Caco-2 (cell line): ENCODE data around the gene TAF8. TPM values are rescaled to one million over a fixed set of nuclear protein-coding genes. Genes with fewer than 3 reads are reported as not detected.

ENCODE experiments used
- BruUV-seq: library from RNA; stranded (reverse); fragments of 400-500 nt; replicated peaks from 2 replicates; lab custom pipeline; 2021; lab: Mats Ljungman, UMichigan
- CTCF ChIA-PET: fragments of 300-600 bp; sonication (Branson Sonifier 250); formaldehyde crosslinking; loops from one replicate; lab custom pipeline; 2022; ENCODE audit warnings: antibody characterized with exemption; lab: Charles Lee
- POLR2A ChIA-PET: fragments of 300-600 bp; sonication (Branson Sonifier 250); formaldehyde crosslinking; loops from one replicate; lab custom pipeline; 2022; ENCODE audit warnings: antibody characterized with exemption; lab: Charles Lee
- DNase-seq, 2 experiments: peaks; one replicate each; pipeline versions ENCODE4 v3.0.0 to v3.0.0-alpha.2; 2020 to 2022
- H3K27me3 ChIP-seq: replicated peaks from 2 replicates; pipeline ENCODE4 v1.6.0; 2011; ENCODE audit warnings: low read length; ENCODE audit not compliant: control insufficient read depth, insufficient read depth
- H3K36me3 ChIP-seq: 2 replicates; pipeline ENCODE4 v1.5.1; 2011; ENCODE audit warnings: low read length; ENCODE audit not compliant: control insufficient read depth, insufficient read depth
- H3K4me1 ChIP-seq: fragments of 250-450 bp; sonication (Bioruptor Pico); 2 replicates; pipeline ENCODE4 v1.5.1; 2020; ENCODE audit warnings: mild to moderate bottlenecking
- H3K4me3 ChIP-seq: 2 replicates; pipeline ENCODE4 v1.5.1; 2011; ENCODE audit warnings: low read depth, mild to moderate bottlenecking, control low read depth, low read length
- H3K9me3 ChIP-seq: fragments of 250-450 bp; sonication (Bioruptor Pico); 2 replicates; pipeline ENCODE4 v1.5.1; 2020; ENCODE audit warnings: mild to moderate bottlenecking, moderate library complexity
- H3K27ac Mint-ChIP-seq: one replicate; pipeline ENCODE4 v1.8.0; 2022; ENCODE audit warnings: mixed read lengths; ENCODE audit not compliant: unreplicated experiment
- H3K27me3 Mint-ChIP-seq: one replicate; pipeline ENCODE4 v1.8.0; 2022; ENCODE audit warnings: mixed read lengths; ENCODE audit not compliant: insufficient read depth, unreplicated experiment
- H3K36me3 Mint-ChIP-seq: one replicate; pipeline ENCODE4 v1.8.0; 2022; ENCODE audit warnings: mild to moderate bottlenecking, mixed read lengths; ENCODE audit not compliant: insufficient read depth, unreplicated experiment
- H3K4me1 Mint-ChIP-seq: one replicate; pipeline ENCODE4 v1.8.0; 2022; ENCODE audit warnings: low read depth, mixed read lengths; ENCODE audit not compliant: unreplicated experiment
- H3K4me3 Mint-ChIP-seq: one replicate; pipeline ENCODE4 v1.8.0; 2022; ENCODE audit warnings: mild to moderate bottlenecking, moderate library complexity, mixed read lengths; ENCODE audit not compliant: unreplicated experiment
- H3K9me3 Mint-ChIP-seq: one replicate; pipeline ENCODE4 v1.8.0; 2022; ENCODE audit warnings: mixed read lengths; ENCODE audit not compliant: unreplicated experiment
- CTCF ChIP-seq, 2 experiments: fragments of 200-600 bp in 1 of 2; IDR thresholded peaks; 1 replicate in 1 of 2; 2 replicates in 1 of 2; pipeline versions ENCODE4 v1.5.1 to v1.8.0; 2011 to 2022; ENCODE audit warnings: antibody characterized with exemption in 1 of 2, control low read depth in 1 of 2, inconsistent platforms in 1 of 2, low read depth in 1 of 2, low read length in 1 of 2, mild to moderate bottlenecking in 1 of 2, moderate library complexity in 1 of 2; ENCODE audit not compliant: insufficient read depth in 1 of 2, severe bottlenecking in 1 of 2, unreplicated experiment in 1 of 2
- intact Hi-C: fragments of 100-400 bp; cut with micrococcal nuclease; formaldehyde crosslinking; loops from one replicate; pipeline ENCODE4 v1.10.0; 2022; ENCODE audit not compliant: unreplicated experiment
- total RNA-seq: library from RNA; stranded (reverse); gene quantifications from 2 replicates; pipeline ENCODE4 v1.2.3, GENCODE V29; 2022

Gene TAF8
- total RNA-seq, 1 experiment from 2014 or later, result 37.7 TPM

- intact Hi-C loops, result no loop called here
- no TSS peak for BruUV-seq
Measured at GRCh38 chr6:42108071-42108470, 57.7 kb downstream of the TAF8 start.

GRCh38 chr6:42110683-42111082 lies 60.4 kb downstream of the TAF8 start:
- no peak for DNase-seq
- intact Hi-C loops, result no loop called here
- Histone ChIP-seq H3K4me3 (no peak overlapping the region), H3K4me1 (peaks cover 12% of the 10 kb centered on the region; the same call in 1 of the 2 replicates), H3K9me3 (no peaks in the 10 kb centered on the region), H3K36me3 (peaks cover 2% of the 10 kb centered on the region; the same call in 1 of the 2 replicates), H3K27me3 (no peaks in the 10 kb centered on the region)
- CTCF ChIA-PET, result no interaction called here
- Mint-ChIP-seq H3K36me3 (peaks cover 56% of the 10 kb centered on the region), H3K27me3 (no peaks in the 10 kb centered on the region), H3K4me3 (no peak overlapping the region), H3K9me3 (no peaks in the 10 kb centered on the region), H3K27ac (no peak overlapping the region), H3K4me1 (no peaks in the 10 kb centered on the region)
- no TSS peak for BruUV-seq
- no peak for TF ChIP-seq CTCF (IDR thresholded peaks at IDR 0.05; ENCODE audit: insufficient read depth in 1 of 2, low read depth in 1 of 2, low read length in 1 of 2, severe bottlenecking in 1 of 2, unreplicated experiment in 1 of 2)
- POLR2A ChIA-PET, result no interaction called here

More at GRCh38 chr6:42108071-42108470, 57.7 kb downstream of the TAF8 start:
- Histone ChIP-seq H3K4me3 (no peak overlapping the region), H3K9me3 (no peaks in the 10 kb centered on the region), H3K4me1 (no peaks in the 10 kb centered on the region), H3K27me3 (no peaks in the 10 kb centered on the region), H3K36me3 (peaks cover 2% of the 10 kb centered on the region; the same call in 1 of the 2 replicates)
- Mint-ChIP-seq H3K4me1 (peaks cover 6% of the 10 kb centered on the region), H3K36me3 (peaks cover 53% of the 10 kb centered on the region), H3K27ac (no peak overlapping the region), H3K4me3 (no peak overlapping the region), H3K9me3 (no peaks in the 10 kb centered on the region), H3K27me3 (no peaks in the 10 kb centered on the region)
- POLR2A ChIA-PET, result no interaction called here
- TF ChIP-seq CTCF (IDR thresholded peaks at IDR 0.05; ENCODE audit: insufficient read depth in 1 of 2, low read depth in 1 of 2, low read length in 1 of 2, severe bottlenecking in 1 of 2, unreplicated experiment in 1 of 2), result no peak
- DNase-seq, result no peak
- CTCF ChIA-PET, result interaction anchor here (1.1 kb wide), 1 partner anchor 11 kb away, joined by 3 read pairs; no protein-coding TSS in a partner anchor

- no peaks in the 10 kb centered on the region for H3K27me3 Mint-ChIP-seq
- H3K27ac Mint-ChIP-seq, result no peak overlapping the region
- Histone ChIP-seq H3K36me3 (peaks cover 2% of the 10 kb centered on the region), H3K4me3 (no peak overlapping the region), H3K4me1 (peaks cover 12% of the 10 kb centered on the region; the same call in 1 of the 2 replicates), H3K27me3 (no peaks in the 10 kb centered on the region), H3K9me3 (no peaks in the 10 kb centered on the region)
- H3K9me3 Mint-ChIP-seq, result no peaks in the 10 kb centered on the region
- TF ChIP-seq CTCF (IDR thresholded peaks at IDR 0.05; ENCODE audit: insufficient read depth in 1 of 2, low read depth in 1 of 2, low read length in 1 of 2, severe bottlenecking in 1 of 2, unreplicated experiment in 1 of 2), result no peak
- peaks cover 63% of the 10 kb centered on the region for H3K36me3 Mint-ChIP-seq
- no TSS peak for BruUV-seq
- CTCF ChIA-PET, result no interaction called here
- no peak overlapping the region for H3K4me3 Mint-ChIP-seq
- POLR2A ChIA-PET, result no interaction called here
- DNase-seq, result no peak
- intact Hi-C loops, result no loop called here
- H3K4me1 Mint-ChIP-seq, result no peaks in the 10 kb centered on the region
Measured at GRCh38 chr6:42112351-42112750, 62.0 kb downstream of the TAF8 start.
